GOT3 (cell line): ENCODE data around the gene TNFRSF19.

Source experiments
- DNase-seq: peaks from one replicate; lab custom pipeline; 2025; ENCODE audit warnings: mixed read lengths; lab: John Stamatoyannopoulos, UW

TNFRSF19 gene

DNA sequence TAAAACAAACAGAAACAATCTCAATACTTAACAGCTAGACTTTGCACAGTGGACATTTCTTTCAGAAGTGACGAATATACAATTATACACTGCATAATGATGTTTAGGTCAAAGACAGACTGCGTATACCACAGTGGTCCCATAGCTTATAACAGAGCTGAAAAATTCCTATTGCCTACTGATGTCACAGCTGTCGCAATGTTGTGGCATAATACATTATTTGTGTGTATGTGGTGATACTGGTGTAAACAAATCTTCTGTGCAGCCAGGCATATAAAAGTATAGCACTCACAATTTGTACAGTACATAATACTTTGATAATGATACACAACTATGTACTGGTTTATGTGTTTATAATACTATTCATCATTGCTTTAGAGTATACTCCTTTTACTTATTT is 116.7 kb downstream of the TNFRSF19 start:
- DNase-seq, result no peak

GRCh38 chr13:23687614-23688013 is 117.4 kb downstream of the TNFRSF19 start:
- no peak for DNase-seq

- DNase-seq, result no peak
Measured at GRCh38 chr13:23688336-23688735, 118.1 kb downstream of the TNFRSF19 start.

DNA sequence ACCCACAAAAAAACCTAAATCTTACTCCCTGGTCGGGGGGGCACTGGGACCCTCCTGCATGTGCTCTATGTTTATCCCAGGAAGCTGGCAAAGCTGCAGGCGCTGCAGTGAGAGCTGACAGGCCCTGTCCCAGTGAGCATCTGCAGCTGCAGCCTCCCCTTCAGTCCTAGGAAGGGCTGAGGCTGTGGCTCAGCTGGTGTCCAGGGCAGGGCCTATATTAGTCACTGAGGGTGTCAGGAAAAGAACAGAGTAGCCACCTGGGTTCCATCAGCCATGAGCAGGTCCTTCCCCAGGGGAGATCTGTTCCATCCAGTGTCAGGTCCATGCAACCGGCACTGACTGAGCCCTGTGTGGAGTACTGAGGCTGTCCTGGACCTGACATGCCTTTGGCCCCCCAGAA is 120.5 kb downstream of the TNFRSF19 start:
- no peak for DNase-seq

GRCh38 chr13:23692816-23693215 is 122.6 kb downstream of the TNFRSF19 start:
- DNase-seq, result no peak

GRCh38 chr13:23695196-23695595 is 125.0 kb downstream of the TNFRSF19 start:
- no peak for DNase-seq

- no peak for DNase-seq
Measured at GRCh38 chr13:23695711-23696464, 125.7 kb downstream of the TNFRSF19 start.

GRCh38 chr13:23696610-23697009 is 126.4 kb downstream of the TNFRSF19 start:
- no peak for DNase-seq

- no peak for DNase-seq
Measured at GRCh38 chr13:23697772-23698313, 127.6 kb downstream of the TNFRSF19 start.

DNA sequence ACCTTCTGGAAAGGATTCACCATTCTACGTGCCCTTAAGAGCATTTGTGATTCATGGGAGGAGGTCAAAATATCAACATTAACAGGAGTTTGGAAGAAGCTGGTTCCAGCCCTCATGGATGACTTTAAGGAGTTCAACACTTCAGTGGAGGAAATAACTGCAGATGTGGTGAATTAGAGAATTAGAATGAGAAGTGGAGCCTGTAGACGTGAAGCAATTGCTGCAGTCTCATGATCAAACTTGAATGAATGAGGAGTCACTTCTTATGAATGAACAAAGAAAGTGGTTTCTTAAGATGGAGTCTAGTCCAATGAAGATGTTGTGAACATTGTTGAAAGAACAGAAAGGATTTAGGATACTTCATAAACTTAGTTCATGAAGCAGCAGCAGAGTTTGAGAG is 129.1 kb downstream of the TNFRSF19 start:
- no peak for DNase-seq

- DNase-seq, result peak; percentile 25
Measured at GRCh38 chr13:23701186-23701585, 131.0 kb downstream of the TNFRSF19 start.

DNA sequence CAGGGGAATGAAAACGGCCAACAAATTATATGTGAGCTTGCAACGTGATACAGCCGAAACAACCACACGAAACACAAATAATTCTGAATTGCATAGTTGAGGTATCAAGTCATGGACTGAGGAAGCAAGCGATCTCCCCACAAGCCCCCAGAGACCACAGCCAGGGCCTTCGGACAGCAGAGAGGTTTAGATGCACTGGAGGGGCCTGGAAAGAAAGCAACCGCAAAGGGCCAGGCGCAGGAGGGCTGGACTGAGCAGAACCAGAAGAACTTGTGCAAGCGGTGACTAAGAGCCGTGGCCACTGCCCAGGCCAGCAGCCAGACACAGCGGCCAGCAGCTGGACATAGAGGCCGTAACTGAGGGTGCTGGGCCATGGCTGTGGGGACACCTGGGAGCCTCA is 131.4 kb downstream of the TNFRSF19 start:
- DNase-seq, result peak; percentile 85

GRCh38 chr13:23703246-23703860 is 133.1 kb downstream of the TNFRSF19 start:
- DNase-seq, result no peak

GRCh38 chr13:23705583-23705982 is 135.4 kb downstream of the TNFRSF19 start:
- DNase-seq, result no peak

DNA sequence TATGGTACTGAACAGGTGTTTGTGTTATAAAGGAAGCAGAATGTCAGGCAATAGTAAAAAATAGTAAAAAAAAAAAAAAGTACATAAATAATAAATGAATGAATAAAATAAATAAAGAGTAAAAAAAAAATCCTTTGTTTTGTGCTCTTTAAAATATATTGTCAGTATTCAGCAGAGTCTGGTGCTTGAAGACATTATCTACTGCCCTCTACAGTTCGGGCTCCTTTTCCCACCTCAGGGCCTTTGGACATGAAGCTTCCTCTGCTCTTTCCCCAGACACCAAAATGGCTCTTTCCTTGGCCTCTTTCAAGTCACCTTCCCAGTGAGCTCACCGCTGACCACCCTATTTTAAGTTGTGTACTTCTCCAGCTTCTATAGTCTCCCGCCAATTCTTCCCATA is 137.5 kb downstream of the TNFRSF19 start:
- DNase-seq, result no peak

- DNase-seq, result no peak
Measured at GRCh38 chr13:23709536-23709935, 139.3 kb downstream of the TNFRSF19 start.

DNA sequence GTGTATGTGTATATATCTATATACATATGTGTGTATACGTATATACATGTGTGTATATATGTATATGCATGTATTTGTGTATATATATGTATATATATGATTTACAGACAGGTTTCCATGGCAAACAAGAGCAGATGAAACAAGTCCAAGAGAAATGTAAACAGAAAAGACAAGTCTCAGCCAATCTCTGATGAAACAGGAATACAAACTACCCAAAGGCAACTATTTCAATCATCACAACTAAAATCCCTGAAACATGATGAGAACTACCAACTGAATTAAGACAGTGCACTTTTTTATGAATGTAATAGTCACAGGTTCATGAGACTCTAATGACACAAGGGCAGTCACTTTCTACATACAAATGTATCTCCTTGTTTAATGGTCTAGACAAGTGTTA is 140.2 kb downstream of the TNFRSF19 start:
- no peak for DNase-seq

DNA sequence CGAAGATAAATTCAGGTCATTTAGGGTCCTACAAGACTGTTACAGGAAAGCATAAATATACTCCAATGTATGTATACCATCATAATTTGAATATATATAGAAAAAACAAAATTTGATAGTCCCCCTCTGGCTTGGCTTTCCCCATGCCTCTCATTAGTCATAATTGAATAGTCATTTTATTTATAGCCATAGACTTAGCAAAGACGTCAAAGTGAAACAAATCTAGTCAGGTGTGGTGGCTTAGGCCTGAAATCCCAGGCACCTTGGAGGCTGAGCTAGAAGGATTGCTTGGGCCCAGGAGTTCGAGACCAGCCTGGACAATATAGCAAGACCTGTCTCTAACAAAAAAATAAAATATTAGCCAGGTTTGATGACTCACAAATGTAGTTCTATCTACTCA is 141.1 kb downstream of the TNFRSF19 start:
- no peak for DNase-seq

DNA sequence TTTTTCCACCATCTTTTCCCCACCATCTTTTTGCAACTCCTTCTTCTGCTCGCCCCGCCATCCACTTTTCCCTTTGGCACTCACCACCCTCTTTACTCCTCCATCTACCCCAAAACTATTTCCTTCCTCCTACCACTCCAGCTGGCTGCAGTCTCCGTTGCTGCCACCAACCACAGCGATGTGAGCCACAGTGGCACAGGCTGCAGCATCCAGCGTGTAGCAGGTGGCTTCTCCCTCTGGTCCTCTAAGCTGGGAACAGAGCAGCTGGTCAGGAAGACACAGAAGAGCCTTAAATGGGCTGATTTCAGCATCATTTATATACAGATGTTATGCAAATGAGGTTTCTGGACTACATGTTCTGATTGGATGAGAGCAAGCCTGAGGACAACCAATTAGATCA is 144.5 kb downstream of the TNFRSF19 start:
- DNase-seq, result no peak

DNA sequence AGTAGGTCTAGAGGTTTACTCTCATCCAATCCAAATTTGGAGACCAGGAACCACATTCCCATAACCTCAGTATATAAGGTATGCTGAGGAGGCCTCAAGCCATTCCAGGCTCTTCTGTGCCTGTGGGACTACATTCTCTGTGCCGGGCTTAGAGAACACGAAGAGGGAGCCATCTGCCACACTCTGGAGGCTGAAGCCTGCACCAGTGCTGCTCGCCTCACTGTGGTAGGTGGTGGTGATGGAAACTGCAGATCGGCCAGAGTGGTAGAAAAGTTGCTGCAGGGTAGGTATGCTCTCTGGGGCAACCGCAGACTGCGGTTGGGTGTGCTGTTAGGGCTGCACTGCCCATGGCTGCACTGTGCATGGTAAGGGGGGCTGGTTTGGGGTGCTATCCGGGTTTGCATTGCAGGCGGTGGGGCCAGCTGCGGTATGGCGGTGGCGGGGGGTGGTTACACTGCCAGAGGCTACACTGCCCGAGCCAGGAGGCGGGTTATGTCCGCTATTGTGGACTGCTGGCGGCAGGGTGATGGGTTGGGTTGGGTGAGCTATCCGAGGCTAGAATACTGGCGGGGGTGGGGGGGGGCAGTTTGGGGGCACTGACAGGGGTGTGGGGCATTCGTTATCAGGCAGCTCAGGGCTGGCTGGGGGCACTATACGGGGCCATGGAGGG is 145.0 kb downstream of the TNFRSF19 start:
- DNase-seq, result no peak

DNA sequence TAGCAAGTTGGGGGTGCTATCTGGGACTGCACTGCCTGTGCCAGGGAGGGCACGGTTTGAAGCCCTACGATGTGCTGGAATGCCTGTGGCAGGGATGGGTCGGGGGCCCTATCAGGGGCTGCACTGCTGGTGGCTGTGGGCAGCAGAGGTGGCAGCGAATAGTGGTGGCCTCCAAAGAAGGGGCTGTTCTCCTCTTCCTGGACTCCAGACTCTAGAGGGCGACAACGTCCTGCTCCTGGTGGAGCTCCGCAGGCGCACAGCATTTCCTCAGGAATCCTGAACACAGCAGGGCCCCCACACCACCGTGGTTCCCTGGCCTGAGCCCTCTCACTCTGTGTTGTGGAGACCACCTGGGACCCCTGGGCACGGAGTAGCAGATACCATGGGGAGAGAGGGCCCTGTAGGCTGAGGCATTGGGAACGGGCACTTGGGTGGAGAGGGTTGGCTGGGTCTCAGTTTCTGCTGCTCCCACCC is 145.6 kb downstream of the TNFRSF19 start:
- no peak for DNase-seq

DNA sequence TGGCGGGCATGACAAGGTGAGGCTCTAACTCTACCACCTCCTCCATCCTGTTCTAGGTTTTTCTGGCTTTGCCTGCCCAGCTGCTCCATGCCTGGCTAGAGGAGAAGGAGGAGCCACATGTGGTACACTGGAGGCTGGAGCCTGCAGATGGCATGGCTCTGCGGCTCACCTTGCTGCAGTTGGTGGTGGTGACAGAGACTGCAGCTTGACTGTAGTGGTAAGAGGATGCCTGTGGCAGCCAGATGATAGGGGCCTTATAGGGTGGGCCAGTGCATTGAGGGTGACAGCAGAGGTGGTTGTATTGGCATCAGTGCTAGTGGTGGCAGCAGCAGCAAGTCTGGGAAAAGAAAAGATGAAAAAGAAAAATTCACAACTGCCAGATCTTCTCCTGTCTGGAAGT is 146.2 kb downstream of the TNFRSF19 start:
- DNase-seq, result no peak

DNA sequence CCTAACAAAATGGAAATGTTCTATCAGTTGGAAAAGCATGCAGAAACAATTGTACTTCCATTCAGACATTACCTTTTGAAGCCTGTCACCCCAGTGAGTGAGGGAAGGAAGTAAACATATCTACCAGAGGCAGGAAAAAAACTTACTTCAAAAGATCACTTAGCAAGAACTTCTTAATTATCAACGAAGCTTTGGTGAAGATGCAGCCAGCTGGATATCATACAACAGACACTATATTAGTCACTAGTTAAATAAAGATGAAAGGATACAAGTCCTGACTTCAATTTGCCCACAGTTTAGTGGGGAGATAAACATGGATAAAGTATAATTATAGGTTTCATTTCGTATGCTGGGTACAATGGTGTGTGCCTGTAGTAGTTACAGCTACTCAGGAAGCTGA is 148.8 kb downstream of the TNFRSF19 start:
- DNase-seq, result no peak
